Globus pallidus (tissue), 1 donor: ENCODE data around the gene KLHL8.
A peak's percentile ranks its signal among the peaks of the same experiment; 100 is the strongest.
"Not testable (repeated sequence)": the region's sequence is repeated elsewhere in the genome, so short reads cannot be mapped to it uniquely, and the experiment has no call there.

ENCODE experiments used
- DNase-seq: peaks from one replicate; pipeline ENCODE4 v3.0.0-alpha.2; 2015; ENCODE audit warnings: low spot score

KLHL8 gene

DNA sequence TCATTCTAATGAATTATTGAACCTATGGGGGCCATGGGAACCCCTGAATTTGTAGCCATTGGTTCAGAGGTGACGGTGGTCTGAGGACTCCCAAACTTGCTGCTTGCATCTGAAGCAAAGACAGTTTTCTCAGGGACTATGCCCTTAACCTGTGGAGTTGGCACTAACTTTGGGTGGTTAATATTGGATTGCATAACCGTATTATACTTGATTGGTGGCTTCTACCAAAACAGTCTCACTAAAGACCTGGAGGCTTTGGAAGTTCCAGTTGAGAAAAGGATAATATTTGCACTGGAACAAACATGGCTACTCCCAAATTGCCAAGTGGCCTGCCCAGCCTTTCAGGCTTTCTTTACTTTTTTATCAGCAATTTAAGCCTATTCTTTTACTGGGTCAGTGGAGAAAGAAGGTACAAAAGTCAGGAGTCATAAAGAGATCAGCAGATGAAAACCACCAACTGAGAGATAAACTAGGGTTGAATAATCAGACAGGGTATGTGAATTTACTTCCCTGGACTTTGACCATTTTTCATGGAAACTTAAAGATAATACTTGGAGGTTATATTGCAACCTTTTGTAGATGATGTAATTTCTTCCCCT, 7.9 kb upstream of the KLHL8 start:
- DNase-seq: no peak

DNA sequence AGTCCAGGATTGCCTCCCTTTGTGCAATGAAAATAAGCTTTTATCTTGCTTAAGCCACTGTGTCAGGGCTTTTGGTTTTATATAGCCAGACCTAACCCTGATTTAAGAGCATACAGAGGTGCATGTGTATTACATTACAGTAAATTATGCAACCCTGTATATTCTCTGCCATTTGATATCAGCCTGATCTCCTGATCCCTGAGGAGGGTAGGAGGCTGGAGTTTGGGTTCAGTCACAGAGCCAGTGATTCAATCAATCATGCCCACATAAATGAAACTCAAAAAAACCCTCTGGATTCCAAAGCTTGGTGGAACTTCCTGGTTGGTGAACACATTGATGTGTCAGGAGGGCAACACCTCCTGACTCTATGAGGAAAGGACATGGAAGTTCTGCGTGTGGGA, 7.3 kb upstream of the KLHL8 start:
- no peak for DNase-seq

DNA sequence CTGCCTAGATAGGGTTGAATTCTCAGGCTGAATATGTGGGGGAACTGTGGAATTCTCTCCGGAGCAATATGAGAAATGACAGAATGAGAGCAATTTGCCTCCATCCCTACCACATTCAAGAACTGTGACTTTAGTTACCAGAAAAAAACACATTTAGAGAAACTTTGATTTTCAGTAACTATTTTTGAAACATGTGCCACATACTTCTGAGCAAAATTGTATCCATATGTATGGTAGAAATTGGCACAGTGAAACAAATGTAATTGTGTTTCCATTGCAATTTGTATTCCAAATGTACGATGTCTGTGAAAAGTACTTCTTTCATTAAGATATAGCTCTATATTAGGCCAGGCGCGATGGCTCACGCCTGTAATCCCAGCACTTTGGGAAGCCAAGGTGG, 5.5 kb upstream of the KLHL8 start:
- no peak for DNase-seq

DNA sequence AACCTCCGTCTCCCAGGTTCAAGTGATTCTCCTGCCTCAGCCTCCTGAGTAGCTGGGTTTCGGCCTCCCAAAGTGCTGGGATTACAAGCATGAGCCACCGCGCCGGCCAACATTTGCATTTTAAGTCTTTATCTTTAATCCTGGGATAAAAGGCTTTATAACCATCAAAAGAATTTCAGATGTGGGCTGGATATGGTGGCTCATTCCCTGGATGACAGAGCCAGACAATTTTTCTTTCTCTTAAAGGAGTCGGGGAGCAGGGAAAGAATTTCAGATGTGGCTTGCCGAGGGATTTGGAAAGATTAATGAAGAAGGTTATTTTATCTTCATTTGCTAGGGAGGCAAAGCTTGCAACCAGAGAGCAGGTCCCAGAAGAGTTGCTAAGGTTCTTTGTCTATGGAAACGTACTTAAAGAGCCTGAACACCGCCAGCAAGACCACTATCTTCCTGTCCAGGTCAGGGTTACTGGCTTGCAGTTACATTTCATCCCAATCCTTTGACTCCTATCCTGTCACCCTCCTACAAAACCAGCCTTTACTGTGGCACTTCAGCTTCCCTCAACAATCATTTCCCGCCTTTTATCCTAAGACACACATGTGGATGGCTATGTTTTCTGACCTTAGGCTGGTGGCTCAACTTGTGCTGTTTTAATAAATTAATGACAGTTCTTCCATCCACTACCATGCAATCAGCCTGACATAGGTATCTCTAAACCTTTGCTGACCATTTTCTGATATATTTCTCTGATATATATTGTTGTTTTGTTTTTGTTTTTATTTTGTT, 3.9 kb upstream of the KLHL8 start:
- no peak for DNase-seq

DNA sequence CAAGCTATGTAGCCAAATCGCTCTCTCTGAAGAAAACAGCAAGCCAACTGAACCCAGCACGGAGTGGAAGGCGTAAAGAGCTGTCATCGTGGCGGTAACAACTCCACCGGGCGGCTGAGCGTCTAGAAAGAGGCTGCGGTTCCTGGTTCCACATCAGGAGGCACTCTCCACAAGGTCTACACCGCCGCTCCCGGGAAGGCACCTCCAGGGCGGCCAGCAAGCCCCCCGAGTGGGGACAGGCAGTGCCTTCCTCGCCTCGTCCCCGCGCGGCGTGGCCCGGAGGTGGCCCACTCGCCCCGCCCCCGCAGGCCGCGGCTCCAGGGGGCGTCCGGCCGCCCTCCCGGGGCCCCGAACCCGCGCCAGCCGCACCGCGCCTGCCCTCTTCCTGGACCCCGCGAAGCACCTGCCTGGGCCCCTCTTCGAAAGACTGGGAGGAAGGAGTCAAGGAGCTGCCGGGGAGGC, 755 bp downstream of the KLHL8 start:
- peak; percentile 42 for DNase-seq

DNA sequence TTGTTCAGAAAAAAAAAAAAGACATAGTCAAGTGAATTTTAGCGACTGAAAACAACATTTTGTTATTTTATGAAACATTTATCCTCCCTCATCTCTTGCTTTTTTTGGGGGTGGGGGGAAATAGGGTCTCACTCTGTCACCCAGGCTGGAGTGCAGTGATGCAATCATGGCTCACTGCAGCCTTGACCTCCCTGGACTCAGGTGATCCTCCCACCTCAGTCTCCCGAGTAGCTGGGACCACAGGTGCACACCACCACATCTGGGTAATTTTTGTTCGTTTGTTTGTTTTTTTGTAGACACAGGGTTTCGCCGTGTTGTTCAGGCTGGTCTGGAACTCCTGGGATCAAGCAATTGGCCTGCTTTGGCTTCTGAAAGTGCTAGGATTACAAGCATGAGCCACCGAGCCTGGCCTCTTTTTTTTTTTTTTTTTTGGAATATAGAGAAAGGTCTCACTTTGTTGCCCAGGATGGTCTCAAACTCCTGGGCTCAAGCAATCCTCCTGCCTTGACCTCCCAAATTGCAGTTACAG, 3.1 kb downstream of the KLHL8 start:
- not testable (repeated sequence) for DNase-seq

DNA sequence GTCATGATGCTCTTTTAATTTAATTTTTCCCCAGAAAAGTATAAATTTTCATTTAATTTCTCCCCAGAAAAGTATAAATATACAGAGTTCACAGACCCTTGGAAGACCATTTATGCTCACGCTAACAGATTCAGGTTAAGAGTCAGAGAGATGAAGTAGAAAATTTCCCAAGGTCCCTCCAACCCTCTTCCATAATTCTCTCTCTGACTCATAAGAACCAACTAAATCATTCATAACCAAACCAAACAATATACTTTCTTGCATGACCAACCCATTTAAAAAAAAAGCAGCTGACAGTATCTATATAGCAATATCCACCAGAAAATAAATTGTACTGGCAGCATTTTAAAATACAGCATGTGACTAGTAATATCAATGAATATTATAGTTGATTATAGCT, 3.9 kb downstream of the KLHL8 start:
- no peak for DNase-seq

DNA sequence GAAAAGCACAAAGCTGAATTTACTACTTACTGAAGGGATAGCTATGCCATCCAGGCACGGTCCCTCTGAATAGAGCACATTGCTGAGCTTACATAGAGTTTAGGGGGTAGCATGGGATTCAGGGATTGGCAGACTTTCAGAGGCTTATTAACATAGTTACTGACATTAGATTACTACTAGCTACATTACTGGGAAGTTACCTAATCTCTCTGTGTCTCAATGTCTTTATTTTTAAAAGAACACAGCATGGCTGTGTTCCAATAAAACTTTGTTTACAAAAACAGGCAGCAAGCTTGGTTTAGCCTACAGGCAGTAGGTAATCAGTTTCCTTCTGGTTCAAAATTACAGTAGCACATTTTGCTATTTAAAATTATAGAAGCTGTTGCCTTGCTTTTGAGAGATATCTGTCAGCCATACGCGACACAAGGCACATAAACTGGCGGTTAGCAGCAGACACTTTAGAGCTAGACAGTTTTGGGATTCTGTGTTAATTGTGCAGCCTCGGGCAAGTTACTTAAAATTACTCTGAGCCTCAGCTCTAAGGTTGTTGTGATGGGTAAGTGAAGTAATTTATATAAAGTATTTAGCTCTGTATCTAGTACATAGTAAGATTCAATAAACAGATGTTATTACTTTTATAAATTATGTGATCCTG, 6.9 kb downstream of the KLHL8 start:
- DNase-seq: no peak

DNA sequence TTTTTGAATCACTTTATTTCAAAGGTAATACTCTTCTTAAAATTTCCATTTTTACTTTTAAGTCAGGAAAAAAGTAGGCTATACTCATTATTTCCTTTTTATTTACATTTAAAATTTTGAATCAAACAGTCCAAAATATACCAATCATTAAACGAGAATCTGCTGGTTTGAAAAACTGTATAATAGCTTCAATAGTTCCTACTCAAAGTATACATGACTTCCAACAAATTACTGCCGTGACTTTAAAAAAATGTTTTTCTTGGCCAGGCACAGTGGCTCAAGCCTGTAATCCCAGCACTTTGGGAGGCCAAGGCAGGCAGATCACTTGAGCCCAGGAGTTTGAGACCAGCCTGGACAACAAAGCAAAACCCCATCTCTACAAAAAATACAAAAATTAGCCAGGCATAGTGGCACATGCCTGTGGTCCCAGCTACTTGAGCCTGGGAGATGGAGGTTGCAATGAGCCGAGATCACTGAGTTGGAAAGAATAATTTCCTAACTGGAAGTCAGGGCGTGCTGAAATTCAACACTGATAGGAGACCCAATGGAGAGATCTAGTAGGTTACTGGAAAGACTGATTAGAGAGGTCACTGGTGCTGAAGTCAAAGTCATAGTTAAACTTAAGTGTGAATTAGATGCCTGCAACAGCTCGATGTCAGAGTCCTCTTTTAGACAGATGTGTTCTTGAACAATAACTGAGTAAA, 9.0 kb downstream of the KLHL8 start:
- no peak for DNase-seq

DNA sequence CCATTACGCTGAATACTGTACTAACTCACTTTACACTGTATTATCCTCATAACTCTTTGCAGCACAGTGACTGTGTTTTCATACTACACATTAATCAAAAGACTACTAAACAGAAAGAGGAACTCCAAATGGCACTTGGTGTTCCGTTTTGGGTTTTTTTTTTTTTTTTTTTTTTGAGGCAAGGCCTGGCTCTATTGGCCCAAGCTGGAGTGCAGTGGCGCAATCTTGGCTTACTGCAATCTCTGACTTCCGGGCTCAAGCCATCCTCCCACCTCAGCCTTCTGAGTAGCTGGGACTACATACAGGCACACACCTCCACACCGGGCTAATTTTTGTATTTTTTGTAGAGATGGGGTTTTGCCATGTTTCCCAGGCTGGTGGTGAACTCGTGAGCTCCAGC, 10.7 kb downstream of the KLHL8 start:
- peak; percentile 37 for DNase-seq

DNA sequence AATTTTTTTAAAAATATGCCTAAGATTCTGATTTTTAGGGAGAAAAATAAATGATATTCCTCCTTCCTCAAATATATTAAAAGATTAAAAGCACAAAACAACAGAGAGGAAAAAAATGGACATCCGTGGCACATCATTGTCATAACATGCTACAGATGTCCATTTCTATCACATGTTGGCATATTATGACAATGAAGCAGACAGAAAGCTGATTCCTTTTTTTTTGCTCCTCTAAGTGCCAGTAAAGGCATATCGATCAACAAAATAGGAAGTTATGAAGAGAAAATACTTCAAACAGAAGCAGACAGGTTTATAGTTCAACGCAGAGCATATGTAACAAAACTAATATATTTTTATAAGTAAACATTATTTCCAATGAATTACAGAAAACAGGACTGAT, 11.2 kb downstream of the KLHL8 start:
- no peak for DNase-seq

DNA sequence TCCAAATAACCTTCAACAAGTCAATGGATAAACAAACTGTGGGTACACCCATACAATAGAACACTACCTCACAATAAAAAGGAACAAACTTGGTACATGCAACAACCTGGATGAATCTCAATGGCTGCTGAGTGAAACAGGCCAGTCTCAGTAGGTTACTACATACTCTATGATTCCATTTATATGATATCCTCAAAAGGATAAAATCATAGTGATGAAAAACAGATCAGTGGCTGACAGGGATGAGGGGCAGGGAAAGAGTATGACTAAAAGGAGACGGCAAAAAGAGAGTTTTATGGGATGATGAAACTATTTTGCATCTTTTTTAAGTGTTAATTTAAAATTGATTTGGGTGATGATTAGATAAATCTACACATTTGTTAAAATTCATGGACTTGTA, 15.9 kb downstream of the KLHL8 start:
- DNase-seq: no peak

DNA sequence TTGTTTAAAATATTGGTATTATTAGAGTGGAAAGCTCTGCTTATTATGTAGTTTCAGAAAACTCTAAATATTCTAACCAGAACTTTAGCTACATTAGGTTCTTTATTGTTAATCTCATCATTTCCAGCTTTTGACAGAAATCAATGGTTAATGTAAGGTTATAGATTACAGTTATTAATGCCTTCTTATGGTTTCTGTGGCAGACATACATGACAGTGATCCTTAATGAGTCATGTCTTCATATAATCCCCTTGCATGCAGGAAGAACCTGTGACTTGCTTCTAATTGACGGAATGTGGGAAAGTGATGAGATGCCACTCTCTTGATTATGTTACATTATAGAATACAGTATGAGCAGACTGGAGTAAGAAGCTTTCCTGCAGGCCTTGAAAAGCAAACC, 23.5 kb downstream of the KLHL8 start:
- DNase-seq: no peak

DNA sequence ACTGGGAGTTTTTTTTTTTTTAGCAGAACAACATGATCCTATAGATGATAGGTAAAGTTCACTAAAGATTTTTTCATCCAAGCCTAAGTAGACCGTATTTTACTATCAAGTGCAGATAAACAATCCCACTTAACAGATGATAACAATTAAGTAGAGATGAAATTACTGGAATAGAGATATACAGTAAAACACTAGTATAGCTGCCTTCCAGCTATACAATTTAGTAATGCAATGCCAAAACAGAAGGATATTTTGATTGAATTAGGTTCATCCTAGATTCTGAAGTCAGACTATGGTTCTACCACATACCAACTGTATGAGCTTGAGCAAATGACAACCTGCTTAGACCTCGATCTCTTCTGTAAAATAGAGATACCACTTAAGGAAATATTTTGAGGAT, 24.3 kb downstream of the KLHL8 start:
- DNase-seq: no peak

DNA sequence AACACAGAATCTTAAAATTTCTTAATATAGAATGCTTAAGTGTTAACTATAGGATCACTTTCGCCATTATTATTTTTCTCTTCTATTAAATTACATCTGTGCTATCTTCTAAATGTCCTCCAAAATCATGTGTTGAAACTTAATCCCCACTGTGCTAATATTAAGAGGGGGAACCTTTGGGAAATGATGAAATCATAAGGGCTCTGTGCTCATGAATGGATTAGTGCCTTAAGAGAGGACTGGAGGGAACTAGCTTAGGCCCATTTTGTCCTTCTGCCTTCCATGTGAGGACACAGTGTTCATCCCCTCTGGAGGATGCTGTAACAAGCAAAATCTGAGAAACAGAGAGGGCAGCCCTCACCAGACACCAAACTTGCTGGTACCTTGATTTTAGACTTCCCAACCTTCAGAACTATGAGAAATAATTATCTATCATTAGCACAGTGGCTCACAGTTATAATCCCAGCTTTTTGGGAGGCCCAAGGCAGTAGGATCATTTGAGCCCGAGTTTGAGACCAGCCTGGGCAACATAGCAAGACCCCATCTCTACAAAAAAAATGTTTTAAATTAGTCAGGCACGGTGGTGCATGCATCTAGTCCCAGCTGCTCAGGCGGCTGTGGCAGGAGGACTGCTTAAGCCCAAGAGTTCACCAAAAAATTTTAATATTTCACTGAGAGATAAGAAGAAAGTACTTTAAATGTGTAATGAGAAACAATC, 26.3 kb downstream of the KLHL8 start:
- no peak for DNase-seq

DNA sequence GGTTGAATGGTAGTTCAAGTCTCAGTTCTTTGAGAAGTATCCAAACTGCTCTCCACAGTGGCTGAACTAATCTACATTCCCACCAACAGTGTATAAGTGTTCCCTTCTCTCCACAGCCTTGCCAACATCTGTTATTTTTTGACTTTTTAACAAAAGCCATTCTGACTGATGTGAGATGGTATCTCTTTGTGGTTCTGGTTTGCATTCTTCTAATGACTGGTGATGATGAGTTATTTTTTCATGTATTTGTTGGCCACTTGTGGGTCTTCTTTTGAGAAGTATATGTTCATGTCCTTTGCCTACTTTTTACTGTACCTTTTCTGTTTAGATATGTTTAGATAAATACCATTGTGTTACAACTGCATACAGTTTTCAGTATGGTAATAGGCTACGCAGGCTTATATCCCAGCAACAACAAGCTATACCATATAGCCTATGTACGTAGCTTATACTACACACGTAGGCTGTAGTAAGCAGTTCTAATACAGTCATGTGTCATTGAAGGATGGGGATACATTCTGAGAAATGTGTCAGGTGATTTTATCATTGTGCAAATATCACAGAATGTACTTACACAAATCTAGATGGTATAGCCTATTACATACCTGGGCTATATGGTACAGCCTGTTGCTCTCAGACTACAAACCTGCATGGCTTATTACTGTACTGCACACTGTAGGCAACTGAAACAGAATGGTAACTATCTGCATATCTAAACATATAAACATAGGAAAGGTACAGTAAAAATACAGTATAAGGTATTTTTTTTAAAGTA, 28.1 kb downstream of the KLHL8 start:
- DNase-seq: no peak

DNA sequence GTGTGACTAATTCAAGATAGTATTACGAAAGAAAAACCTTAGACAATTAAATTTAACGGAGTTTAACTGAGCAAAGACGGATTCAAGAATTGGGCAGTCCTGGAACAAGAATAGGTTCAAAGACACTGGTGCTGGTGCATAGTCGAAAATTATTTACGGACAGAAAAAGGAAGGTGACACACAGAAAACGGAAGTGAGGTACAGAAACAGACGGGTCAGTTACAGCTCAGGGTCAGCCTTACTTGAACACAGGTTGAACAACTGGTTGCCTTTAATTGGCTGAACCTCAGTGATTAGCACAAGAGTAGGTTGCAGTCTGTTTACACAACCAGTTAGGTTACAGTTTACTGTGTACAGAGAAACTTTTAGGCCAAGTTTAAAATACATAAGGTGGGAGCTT, 31.5 kb downstream of the KLHL8 start:
- DNase-seq: no peak

DNA sequence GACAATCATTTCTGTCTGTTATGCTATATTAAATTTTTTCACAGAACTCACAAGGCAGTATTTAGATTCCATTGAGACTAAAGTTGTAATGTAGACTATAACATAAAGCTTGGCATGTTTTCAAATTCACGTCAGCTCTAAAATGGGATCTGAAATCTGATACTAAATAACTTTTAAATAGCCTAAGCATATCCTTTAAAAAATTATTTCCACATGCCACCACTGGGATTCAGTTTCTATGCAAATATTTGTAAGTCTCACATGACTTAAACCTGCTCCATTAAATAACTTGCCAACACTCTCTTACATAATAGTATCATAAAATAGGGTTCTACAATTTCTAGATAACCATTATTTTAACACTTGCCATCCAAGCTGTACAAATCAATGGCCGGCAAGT, 32.4 kb downstream of the KLHL8 start:
- DNase-seq: no peak

DNA sequence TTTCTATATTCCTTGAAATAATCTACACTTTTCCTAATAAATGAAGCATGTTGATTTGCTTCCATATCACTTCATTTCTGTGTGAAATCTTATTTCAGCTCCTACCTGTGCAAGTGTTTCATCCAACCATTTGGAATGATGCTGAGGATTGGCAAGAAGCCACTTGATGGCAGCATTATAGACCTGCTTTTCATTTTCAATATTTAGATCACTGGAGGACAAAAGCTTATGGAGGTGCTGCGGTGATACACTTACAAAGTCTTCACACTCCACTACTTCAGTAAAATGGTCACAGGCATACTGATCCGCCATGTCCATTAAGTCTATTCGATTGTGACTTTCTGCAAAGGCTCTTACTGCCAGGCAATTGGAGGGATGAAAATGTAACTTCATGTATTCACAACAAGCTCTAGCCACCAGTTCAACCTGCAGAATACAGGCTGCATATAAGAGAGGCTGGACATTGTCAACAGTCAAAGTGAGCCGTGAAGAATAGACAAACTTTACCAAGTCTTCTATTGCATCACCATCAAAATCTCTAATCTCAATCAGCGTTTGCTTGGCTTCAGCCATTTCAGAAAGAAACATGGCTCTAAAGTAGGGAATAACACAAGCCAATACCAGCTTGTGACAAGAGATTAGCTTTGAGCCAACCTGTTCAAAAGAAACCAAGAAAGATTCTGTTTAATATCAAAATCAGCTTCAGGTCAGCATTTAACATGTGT, 35.1 kb downstream of the KLHL8 start:
- no peak for DNase-seq

DNA sequence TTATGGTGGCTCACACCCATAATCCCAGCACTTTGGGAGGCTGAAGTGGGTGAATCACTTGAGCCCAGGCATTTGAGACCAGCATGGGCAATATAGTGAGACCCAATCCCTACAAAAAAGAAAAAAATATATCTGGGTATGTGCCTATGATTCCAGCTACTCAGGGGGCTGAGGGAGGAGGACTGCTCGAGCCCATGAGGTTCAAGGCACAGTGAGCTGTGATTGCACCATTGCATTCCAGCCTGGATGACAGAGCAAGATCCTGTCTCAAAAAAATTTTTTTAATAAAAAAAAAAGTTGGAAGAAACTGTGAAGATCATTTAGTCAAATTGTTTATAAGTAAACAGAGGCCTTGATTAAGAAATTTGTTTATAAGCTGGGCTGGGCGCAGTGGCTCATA, 39.7 kb downstream of the KLHL8 start:
- no peak for DNase-seq
